ENCODE measurements around the gene NFIA. TPM values are rescaled to one million over a fixed set of nuclear protein-coding genes. Genes with fewer than 3 reads are reported as not detected.

Gene NFIA
- polyA plus RNA-seq, 3 donors, result 1.4 to 5.3 (median 2.4) TPM

DNA sequence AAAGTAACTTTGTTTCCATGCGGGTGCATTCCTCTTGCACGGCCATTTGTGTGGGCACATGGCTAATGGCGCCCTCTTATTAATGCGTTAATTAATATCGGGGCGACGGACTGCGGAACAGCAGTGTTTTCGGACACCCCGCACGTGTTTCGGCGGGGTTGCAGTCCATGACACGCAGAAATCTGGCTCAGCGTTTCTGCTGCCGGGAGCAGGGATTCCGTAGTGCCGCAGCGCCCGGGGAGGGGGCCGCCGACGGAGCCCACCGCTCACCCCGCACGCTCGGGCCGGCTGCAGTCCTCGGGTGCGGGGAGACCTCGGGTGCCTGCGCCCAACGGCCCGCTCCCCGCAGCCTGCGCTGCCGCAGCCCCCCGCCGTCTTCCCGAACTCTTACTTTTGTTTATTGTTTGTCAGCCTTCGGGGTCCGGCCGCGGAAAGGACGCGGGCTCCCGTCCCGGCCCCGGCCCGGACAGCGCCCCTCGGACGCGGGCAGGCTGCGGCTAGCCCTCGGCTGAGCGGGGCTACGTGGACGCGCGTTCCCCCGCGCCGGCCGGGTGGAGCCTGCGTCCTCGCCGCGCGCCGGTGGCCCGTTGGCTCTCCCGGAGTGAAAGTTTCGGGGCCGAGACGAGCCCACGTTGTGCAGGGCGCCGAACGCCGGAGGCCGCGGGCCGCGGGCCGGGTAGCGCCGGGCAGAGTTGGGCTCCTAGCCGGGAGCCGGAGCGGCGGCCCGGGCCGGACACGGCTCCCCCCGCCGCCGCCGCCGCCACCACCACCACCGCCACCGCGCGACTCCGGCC lies 849 bp downstream of the NFIA start:
- H3K36me3 Mint-ChIP-seq, result peaks cover 7 to 9% of the 10 kb centered on the region in 2 donors
- peaks cover 7 to 18% (median 10%) of the 10 kb centered on the region in 3 donors for H3K27me3 Mint-ChIP-seq (ENCODE audit: low read depth in 3 of 3)
- Histone ChIP-seq H4K20me1 (ENCODE audit: insufficient read depth, low read length) (no peaks in the 10 kb centered on the region), H3K4me1 (ENCODE audit: control insufficient read depth in 1 of 2, insufficient read depth in 2 of 2, low read length in 2 of 2) (peaks cover 41 to 47% of the 10 kb centered on the region in 2 donors), H3K4me3 (replicated peaks in 1 of 3; ENCODE audit: low read depth in 2 of 3, low read length in 3 of 3) (peak overlapping the region; percentile 70 to 89 (median 89)), H3K27me3 (ENCODE audit: control insufficient read depth in 2 of 2, insufficient read depth in 2 of 2, low read length in 2 of 2) (peaks cover 0 to 15% of the 10 kb centered on the region in 2 donors), H3K27ac (ENCODE audit: low read depth in 1 of 2, low read length in 2 of 2) (peak overlapping the region in 1 of 2 donors; percentile 62), H2AFZ (ENCODE audit: insufficient read depth, low read depth, low read length, poor library complexity, severe bottlenecking) (peak overlapping the region; percentile 92), H3K4me2 (replicated peaks; ENCODE audit: extremely low read depth, low read length, poor library complexity, severe bottlenecking) (peak overlapping the region; percentile 92), H3K79me2 (ENCODE audit: insufficient read depth, low read length) (peaks cover 12% of the 10 kb centered on the region), H3K36me3 (replicated peaks in 1 of 2; ENCODE audit: control insufficient read depth in 1 of 2, insufficient read depth in 2 of 2, low read length in 2 of 2) (peaks cover 1 to 4% of the 10 kb centered on the region in 2 donors), H3K9me3 (replicated peaks in 1 of 2; ENCODE audit: control insufficient read depth in 1 of 2, insufficient read depth in 1 of 2, low read length in 2 of 2) (no peaks in the 10 kb centered on the region), H3K9ac (ENCODE audit: insufficient read depth, low read length, poor library complexity, severe bottlenecking) (peak overlapping the region; percentile 73)
- peaks cover 0 to 3% (median 0%) of the 10 kb centered on the region in 7 donors for H3K9me3 Mint-ChIP-seq
- DNase-seq, result peak in 1 of 3 donors; percentile 20
- TF ChIP-seq, protein P1, sequence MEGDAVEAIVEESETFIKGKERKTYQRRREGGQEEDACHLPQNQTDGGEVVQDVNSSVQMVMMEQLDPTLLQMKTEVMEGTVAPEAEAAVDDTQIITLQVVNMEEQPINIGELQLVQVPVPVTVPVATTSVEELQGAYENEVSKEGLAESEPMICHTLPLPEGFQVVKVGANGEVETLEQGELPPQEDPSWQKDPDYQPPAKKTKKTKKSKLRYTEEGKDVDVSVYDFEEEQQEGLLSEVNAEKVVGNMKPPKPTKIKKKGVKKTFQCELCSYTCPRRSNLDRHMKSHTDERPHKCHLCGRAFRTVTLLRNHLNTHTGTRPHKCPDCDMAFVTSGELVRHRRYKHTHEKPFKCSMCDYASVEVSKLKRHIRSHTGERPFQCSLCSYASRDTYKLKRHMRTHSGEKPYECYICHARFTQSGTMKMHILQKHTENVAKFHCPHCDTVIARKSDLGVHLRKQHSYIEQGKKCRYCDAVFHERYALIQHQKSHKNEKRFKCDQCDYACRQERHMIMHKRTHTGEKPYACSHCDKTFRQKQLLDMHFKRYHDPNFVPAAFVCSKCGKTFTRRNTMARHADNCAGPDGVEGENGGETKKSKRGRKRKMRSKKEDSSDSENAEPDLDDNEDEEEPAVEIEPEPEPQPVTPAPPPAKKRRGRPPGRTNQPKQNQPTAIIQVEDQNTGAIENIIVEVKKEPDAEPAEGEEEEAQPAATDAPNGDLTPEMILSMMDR (IDR thresholded peaks at IDR 0.05), result no peak
- intact Hi-C loops (cut with micrococcal nuclease), result loop anchor here in 1 of 2 donors (5.0 kb wide), 1 partner anchor 36 kb away; no protein-coding TSS in a partner anchor
- under 1% methylated on average over 101 of the region's 105 CpGs for WGBS (ENCODE audit: insufficient coverage)
- H3K4me3 Mint-ChIP-seq, result peak overlapping the region; percentile 96 to 97
- peak overlapping the region in 5 of 7 donors; percentile 21 to 77 (median 61) for H3K27ac Mint-ChIP-seq
- H3K4me1 Mint-ChIP-seq, result peaks cover 55% of the 10 kb centered on the region

DNA sequence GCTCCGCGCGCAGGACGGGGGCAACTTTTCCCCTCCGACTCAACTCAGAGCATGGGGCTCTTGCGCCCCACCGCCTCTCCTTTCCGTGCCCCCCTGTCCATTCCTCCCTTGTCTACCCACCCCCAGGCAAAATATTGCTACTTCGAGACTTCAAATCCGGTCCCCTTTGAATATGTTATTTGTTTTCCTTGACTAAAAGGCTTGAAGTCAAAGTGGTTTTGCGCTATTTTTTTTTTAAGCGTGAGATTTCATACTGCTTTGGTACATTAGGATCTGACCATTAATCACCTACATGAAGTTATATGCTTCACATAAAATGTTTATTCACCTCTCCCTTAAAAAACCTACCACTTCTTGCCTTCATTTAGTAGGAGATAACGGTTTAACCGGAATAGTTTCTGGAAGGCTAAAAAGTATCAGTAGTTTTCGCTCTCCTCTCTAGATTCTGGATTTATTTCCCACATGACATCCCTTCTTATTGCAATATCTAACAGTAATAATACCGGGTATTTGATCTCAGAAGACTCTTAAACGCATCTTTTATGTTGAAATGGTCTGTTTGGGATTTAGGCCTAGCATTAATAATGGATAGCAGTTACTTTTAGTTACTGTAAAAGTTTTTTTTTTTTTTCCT lies 1.6 kb downstream of the NFIA start:
- peak overlapping the region; percentile 92 for H3K4me2 ChIP-seq (replicated peaks; ENCODE audit: extremely low read depth, low read length, poor library complexity, severe bottlenecking)
- H3K27me3 Mint-ChIP-seq (ENCODE audit: low read depth in 3 of 3), result peaks cover 7 to 18% (median 10%) of the 10 kb centered on the region in 3 donors
- H3K9me3 ChIP-seq (replicated peaks in 1 of 2; ENCODE audit: control insufficient read depth in 1 of 2, insufficient read depth in 1 of 2, low read length in 2 of 2), result no peaks in the 10 kb centered on the region
- TF ChIP-seq, protein P1 (IDR thresholded peaks at IDR 0.05), result no peak
- peak overlapping the region; percentile 73 for H3K9ac ChIP-seq (ENCODE audit: insufficient read depth, low read length, poor library complexity, severe bottlenecking)
- peak overlapping the region; percentile 92 for H2AFZ ChIP-seq (ENCODE audit: insufficient read depth, low read depth, low read length, poor library complexity, severe bottlenecking)
- peak overlapping the region in 2 of 7 donors; percentile 65 to 82 for H3K27ac Mint-ChIP-seq
- peaks cover 6 to 11% of the 10 kb centered on the region in 2 donors for H3K36me3 ChIP-seq (replicated peaks in 1 of 2; ENCODE audit: control insufficient read depth in 1 of 2, insufficient read depth in 2 of 2, low read length in 2 of 2)
- H3K36me3 Mint-ChIP-seq, result peaks cover 15 to 16% of the 10 kb centered on the region in 2 donors
- peak overlapping the region; percentile 93 to 97 for H3K4me3 Mint-ChIP-seq
- H3K4me1 Mint-ChIP-seq, result peaks cover 48% of the 10 kb centered on the region
- no peaks in the 10 kb centered on the region for H4K20me1 ChIP-seq (ENCODE audit: insufficient read depth, low read length)
- H3K9me3 Mint-ChIP-seq, result peaks cover 0 to 3% (median 0%) of the 10 kb centered on the region in 7 donors
- peaks cover 0 to 15% of the 10 kb centered on the region in 2 donors for H3K27me3 ChIP-seq (ENCODE audit: control insufficient read depth in 2 of 2, insufficient read depth in 2 of 2, low read length in 2 of 2)
- intact Hi-C loops (cut with micrococcal nuclease), result loop anchor here in 1 of 2 donors (5.0 kb wide), 1 partner anchor 37 kb away; no protein-coding TSS in a partner anchor
- H3K4me1 ChIP-seq (ENCODE audit: control insufficient read depth in 1 of 2, insufficient read depth in 2 of 2, low read length in 2 of 2), result peaks cover 34 to 40% of the 10 kb centered on the region in 2 donors
- no peak for DNase-seq
- WGBS (ENCODE audit: insufficient coverage), result 5% methylated on average over 6 of the region's 17 CpGs
- H3K4me3 ChIP-seq (replicated peaks in 1 of 3; ENCODE audit: low read depth in 2 of 3, low read length in 3 of 3), result peak overlapping the region; percentile 70 to 89 (median 89)
- peaks cover 12% of the 10 kb centered on the region for H3K79me2 ChIP-seq (ENCODE audit: insufficient read depth, low read length)
- H3K27ac ChIP-seq (ENCODE audit: low read depth in 1 of 2, low read length in 2 of 2), result no peak overlapping the region
